IMR-90 (cell line): ENCODE data around the gene MIPEP. TPM values are rescaled to one million over a fixed set of nuclear protein-coding genes. Genes with fewer than 3 reads are reported as not detected.

Experiments
- ATAC-seq: fragments of 200-7000 bp; cut with Tn5 transposase; 2 replicates; pipeline ENCODE4 v1.9.1; 2020; ENCODE audit warnings: low read depth, mild to moderate bottlenecking, moderate library complexity
- BruUV-seq: library from RNA; stranded (reverse); fragments of 400-500 nt; replicated peaks from 2 replicates; lab custom pipeline; 2021; lab: Mats Ljungman, UMichigan
- CTCF ChIA-PET: fragments of 300-600 bp; formaldehyde crosslinking; extraction: SDS; loops from one replicate; lab custom pipeline; 2021; ENCODE audit warnings: antibody characterized with exemption; lab: Yijun Ruan, JAX
- POLR2A ChIA-PET: fragments of 300-600 bp; sonication (Branson Sonifier 250); formaldehyde crosslinking; loops from one replicate; lab custom pipeline; 2022; ENCODE audit warnings: antibody characterized with exemption; ENCODE audit not compliant: unreplicated experiment; lab: Charles Lee
- DNase-seq: peaks from one replicate; pipeline ENCODE4 v3.0.0; 2013
- H2AFZ ChIP-seq: replicated peaks from 2 replicates; pipeline ENCODE3; 2013; ENCODE audit warnings: low read length, mild to moderate bottlenecking; ENCODE audit not compliant: poor library complexity
- H2AK5ac ChIP-seq: 2 replicates; pipeline ENCODE4 v1.6.1; 2013; ENCODE audit warnings: low read depth, low read length, inconsistent platforms
- H2AK9ac ChIP-seq: replicated peaks from 2 replicates; pipeline ENCODE3; 2013; ENCODE audit warnings: mild to moderate bottlenecking, low read depth, low read length, moderate library complexity; ENCODE audit not compliant: poor library complexity
- H2BK120ac ChIP-seq: 2 replicates; pipeline ENCODE4 v1.6.1; 2013; ENCODE audit warnings: low read depth, low read length, inconsistent platforms
- H2BK15ac ChIP-seq: 3 replicates; pipeline ENCODE4 v1.6.1; 2013; ENCODE audit warnings: low read depth, low read length, inconsistent platforms
- H2BK20ac ChIP-seq: 2 replicates; pipeline ENCODE4 v1.6.1; 2013; ENCODE audit warnings: low read depth, mild to moderate bottlenecking, inconsistent platforms, low read length, moderate library complexity
- H2BK5ac ChIP-seq: 2 replicates; pipeline ENCODE4 v1.6.1; 2013; ENCODE audit warnings: mild to moderate bottlenecking, low read depth, low read length, inconsistent platforms; ENCODE audit not compliant: poor library complexity, severe bottlenecking
- H3K14ac ChIP-seq: replicated peaks from 2 replicates; pipeline ENCODE4 v1.6.1; 2013; ENCODE audit warnings: low read depth, low read length, inconsistent platforms
- H3K18ac ChIP-seq: 2 replicates; pipeline ENCODE4 v1.6.1; 2013; ENCODE audit warnings: low read depth, low read length, control low read depth
- H3K23ac ChIP-seq: 2 replicates; pipeline ENCODE4 v1.6.1; 2013; ENCODE audit warnings: low read depth, low read length, inconsistent platforms
- H3K27ac ChIP-seq: 2 replicates; pipeline ENCODE4 v1.5.1; 2013; ENCODE audit warnings: mild to moderate bottlenecking, control low read depth, low read length; ENCODE audit not compliant: insufficient read depth
- H3K27me3 ChIP-seq: 2 replicates; pipeline ENCODE4 v1.6.1; 2013; ENCODE audit warnings: low read length; ENCODE audit not compliant: control insufficient read depth, insufficient read depth
- H3K36me3 ChIP-seq: 2 replicates; pipeline ENCODE4 v1.6.1; 2013; ENCODE audit warnings: low read length, mixed read lengths; ENCODE audit not compliant: control insufficient read depth, insufficient read depth
- H3K4ac ChIP-seq: 2 replicates; pipeline ENCODE4 v1.6.1; 2013; ENCODE audit warnings: low read depth, low read length, inconsistent platforms
- H3K4me1 ChIP-seq: 2 replicates; pipeline ENCODE4 v1.6.1; 2013; ENCODE audit warnings: low read length, mixed read lengths; ENCODE audit not compliant: control insufficient read depth, insufficient read depth
- H3K4me2 ChIP-seq: 2 replicates; pipeline ENCODE4 v1.6.1; 2013; ENCODE audit warnings: low read depth, mild to moderate bottlenecking, control low read depth, low read length, moderate library complexity
- H3K4me3 ChIP-seq: 2 replicates; pipeline ENCODE4 v1.5.1; 2013; ENCODE audit warnings: low read depth, mild to moderate bottlenecking, control low read depth, low read length, moderate library complexity; ENCODE audit not compliant: insufficient read depth
- H3K56ac ChIP-seq: 2 replicates; pipeline ENCODE4 v1.6.1; 2013; ENCODE audit warnings: low read length, inconsistent platforms; ENCODE audit not compliant: insufficient read depth; ENCODE audit errors: extremely low read depth
- H3K79me1 ChIP-seq, 2 experiments: 2 replicates each; pipeline ENCODE4 v1.6.1; 2013; ENCODE audit warnings: low read length in 2 of 2, inconsistent platforms in 1 of 2, low read depth in 1 of 2
- H3K9ac ChIP-seq: 2 replicates; pipeline ENCODE4 v1.6.1; 2013; ENCODE audit warnings: low read depth, low read length, control low read depth
- H3K9me1 ChIP-seq: 2 replicates; pipeline ENCODE4 v1.6.1; 2013; ENCODE audit warnings: low read length, inconsistent platforms; ENCODE audit not compliant: insufficient read depth
- H3K9me3 ChIP-seq: 2 replicates; pipeline ENCODE4 v1.6.1; 2013; ENCODE audit warnings: low read length; ENCODE audit not compliant: control insufficient read depth, insufficient read depth
- H4K20me1 ChIP-seq: 2 replicates; pipeline ENCODE4 v1.6.1; 2013; ENCODE audit warnings: low read length, inconsistent platforms; ENCODE audit not compliant: insufficient read depth
- H4K5ac ChIP-seq: 2 replicates; pipeline ENCODE4 v1.6.1; 2013; ENCODE audit warnings: mild to moderate bottlenecking, low read depth, low read length, control low read depth
- H4K8ac ChIP-seq, 2 experiments: 2 replicates each; pipeline ENCODE4 v1.6.1; 2013; ENCODE audit warnings: low read depth in 2 of 2, low read length in 2 of 2, control low read depth in 1 of 2, inconsistent platforms in 1 of 2
- H4K91ac ChIP-seq: 2 replicates; pipeline ENCODE4 v1.6.1; 2013; ENCODE audit warnings: low read depth, low read length, inconsistent platforms; ENCODE audit not compliant: insufficient read depth
- BHLHE40 ChIP-seq: fragments of 150-350 bp; IDR thresholded peaks from 2 replicates; pipeline ENCODE4 v1.6.1; 2016; ENCODE audit warnings: mild to moderate bottlenecking, low read depth, low read length
- CHD1 ChIP-seq: IDR thresholded peaks from 2 replicates; pipeline ENCODE4 v1.6.1; 2012; ENCODE audit warnings: low read depth, low read length, improper control_type of control experiment
- FOS ChIP-seq: fragments of 150-350 bp; IDR thresholded peaks from 2 replicates; pipeline ENCODE4 v1.6.1; 2016; ENCODE audit warnings: low read depth, low read length
- MXI1 ChIP-seq: IDR thresholded peaks from 2 replicates; pipeline ENCODE4 v1.6.1; 2012; ENCODE audit warnings: low read depth, mild to moderate bottlenecking, low read length, moderate library complexity, borderline replicate concordance
- POLR2A ChIP-seq: IDR thresholded peaks from 2 replicates; pipeline ENCODE4 v1.6.1; 2012; ENCODE audit warnings: mild to moderate bottlenecking, low read depth, low read length
- RCOR1 ChIP-seq: IDR thresholded peaks from 2 replicates; pipeline ENCODE4 v1.6.1; 2012; ENCODE audit warnings: mild to moderate bottlenecking, low read length, improper control_type of control experiment; ENCODE audit not compliant: insufficient replicate concordance
- SMC3 ChIP-seq: fragments of 150-350 bp; IDR thresholded peaks from 2 replicates; pipeline ENCODE4 v1.6.1; 2016; ENCODE audit warnings: low read depth, mild to moderate bottlenecking, antibody characterized with exemption, low read length, moderate library complexity
- WGBS, 2 experiments: methylation state at CpG; one replicate each; pipeline versions ENCODE4 v1.1.5 to v1.1.7; 2013; ENCODE audit warnings: missing lambda C conversion rate in 2 of 2; ENCODE audit not compliant: insufficient read length in 1 of 2; ENCODE audit errors: extremely low coverage in 2 of 2; 5-methylcytosine and 5-hydroxymethylcytosine counted together
- dilution Hi-C: fragments of 300-500 bp; cut with HindIII; formaldehyde crosslinking; loops from one replicate; pipeline ENCODE4 v1.14.3; 2018; ENCODE audit warnings: low sequenced_read_pairs; ENCODE audit not compliant: unreplicated experiment
- in situ Hi-C: fragments of 300-500 bp; cut with MboI; formaldehyde crosslinking; loops from 3 replicates; pipeline ENCODE4 v1.14.3; 2019; ENCODE audit warnings: low sequenced_read_pairs, inconsistent platforms, mixed read lengths
- intact Hi-C: fragments of 100-400 bp; cut with micrococcal nuclease; formaldehyde crosslinking; loops from 2 replicates; pipeline ENCODE4 v1.10.0; 2022
- polyA plus RNA-seq, 3 experiments: library from polyadenylated mRNA; depleted of rRNA; stranded (reverse); fragments of >200 nt; gene quantifications; 2 replicates each; pipeline ENCODE4 v1.2.3, GENCODE V29; 2012; ENCODE audit warnings: low replicate concordance in 1 of 3
- total RNA-seq: library from RNA; depleted of rRNA; stranded (reverse); fragments of >200 nt; gene quantifications from 2 replicates; pipeline ENCODE4 v1.2.3, GENCODE V29; 2012

Gene MIPEP
- total and polyA plus RNA-seq, 2 of the 4 experiments (the other 2 are of a cell fraction), result 15.0 to 21.5 TPM

DNA sequence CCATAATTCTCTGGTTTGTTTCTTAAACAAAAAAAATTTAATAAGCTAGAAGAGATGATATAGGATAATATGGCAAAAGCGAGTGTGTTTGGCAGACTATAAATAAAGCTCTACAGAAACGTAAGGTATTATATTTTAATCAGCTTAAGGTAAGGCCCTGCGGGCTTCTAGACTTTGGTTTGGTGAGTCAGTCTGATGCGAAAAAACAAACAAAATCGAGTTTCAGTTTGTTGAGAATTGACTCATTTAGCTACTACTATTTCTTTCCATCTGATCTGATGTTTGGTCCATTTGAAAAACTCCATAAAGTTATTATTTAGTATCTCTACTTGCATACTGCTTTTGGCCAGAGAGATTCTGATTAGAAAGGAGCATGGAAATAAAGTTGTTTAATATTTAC is 138.0 kb downstream of the MIPEP start:
- peaks cover 25% of the 10 kb centered on the region for H3K9me1 ChIP-seq
- peak overlapping the region; percentile 87 for H2BK120ac ChIP-seq
- no peak overlapping the region for H2AFZ ChIP-seq
- H3K56ac ChIP-seq, result no peak overlapping the region
- no peak overlapping the region for H2AK5ac ChIP-seq
- ChIA-PET POLR2A (no interaction called here), CTCF (interaction anchor here (0.8 to 0.9 kb wide), 2 partner anchors 9 to 21 kb away, joined by 3 read pairs; no protein-coding TSS in a partner anchor)
- TF ChIP-seq POLR2A (no peak), SMC3 (no peak), BHLHE40 (no peak), FOS (no peak), RCOR1 (no peak), MXI1 (no peak), CHD1 (no peak)
- no peak for ATAC-seq
- peak; percentile 53 for DNase-seq
- H4K5ac ChIP-seq, result peak overlapping the region; percentile 71
- H3K23ac ChIP-seq, result peak overlapping the region; percentile 21; the same call in 1 of the 2 replicates
- no peak overlapping the region for H3K14ac ChIP-seq
- H2BK20ac ChIP-seq, result no peak overlapping the region
- dilution Hi-C loops (no loop called here), in situ Hi-C loops (no loop called here), intact Hi-C loops (loop anchor here (5.0 kb wide), 1 partner anchor 74 kb away; no protein-coding TSS in a partner anchor)
- peak overlapping the region; percentile 96 for H2BK5ac ChIP-seq
- peak overlapping the region; percentile 74; the same call in 1 of the 2 replicates for H3K4ac ChIP-seq
- H4K20me1 ChIP-seq, result no peaks in the 10 kb centered on the region
- peaks cover 4% of the 10 kb centered on the region; the same call in 1 of the 2 replicates for H3K36me3 ChIP-seq
- H4K8ac ChIP-seq, result peak overlapping the region in 1 of 2 experiments; percentile 75; a peak in 1 of 4 replicates
- H3K79me1 ChIP-seq, result peaks cover 0 to 7% of the 10 kb centered on the region in 2 experiments; a peak in 2 of 4 replicates
- no CpG with 5 or more reads among the region's 5 CpGs for WGBS, 2 experiments
- peak overlapping the region; percentile 97; the same call in 1 of the 2 replicates for H3K27ac ChIP-seq
- no peak overlapping the region for H2AK9ac ChIP-seq
- no peak overlapping the region for H3K4me3 ChIP-seq
- H3K9me3 ChIP-seq, result no peaks in the 10 kb centered on the region
- peak overlapping the region; percentile 84 for H3K18ac ChIP-seq
- H3K4me2 ChIP-seq, result no peak overlapping the region
- no peaks in the 10 kb centered on the region for H3K27me3 ChIP-seq
- peak overlapping the region; percentile 80; the same call in 1 of the 2 replicates for H4K91ac ChIP-seq
- no peak overlapping the region for H3K9ac ChIP-seq
- H2BK15ac ChIP-seq, result no peak overlapping the region
- H3K4me1 ChIP-seq, result peaks cover 30% of the 10 kb centered on the region
- no TSS peak for BruUV-seq
